HepG2 (cell line): ENCODE data around the gene PTPN22.

Experiments used
- ZNF615 ChIP-seq: sonication (generic); formaldehyde crosslinking; IDR thresholded peaks from 2 replicates; pipeline ENCODE4 v1.5.0; 2020; ENCODE audit warnings: mild to moderate bottlenecking, missing genetic modification reagents, borderline replicate concordance
- TF ChIP-seq, protein P1 (sequence below): sonication (generic); formaldehyde crosslinking; conservative IDR thresholded peaks from 2 replicates; pipeline ENCODE4 v1.8.0; 2022; ENCODE audit warnings: mild to moderate bottlenecking, moderate library complexity, missing genetic modification reagents

DNA sequence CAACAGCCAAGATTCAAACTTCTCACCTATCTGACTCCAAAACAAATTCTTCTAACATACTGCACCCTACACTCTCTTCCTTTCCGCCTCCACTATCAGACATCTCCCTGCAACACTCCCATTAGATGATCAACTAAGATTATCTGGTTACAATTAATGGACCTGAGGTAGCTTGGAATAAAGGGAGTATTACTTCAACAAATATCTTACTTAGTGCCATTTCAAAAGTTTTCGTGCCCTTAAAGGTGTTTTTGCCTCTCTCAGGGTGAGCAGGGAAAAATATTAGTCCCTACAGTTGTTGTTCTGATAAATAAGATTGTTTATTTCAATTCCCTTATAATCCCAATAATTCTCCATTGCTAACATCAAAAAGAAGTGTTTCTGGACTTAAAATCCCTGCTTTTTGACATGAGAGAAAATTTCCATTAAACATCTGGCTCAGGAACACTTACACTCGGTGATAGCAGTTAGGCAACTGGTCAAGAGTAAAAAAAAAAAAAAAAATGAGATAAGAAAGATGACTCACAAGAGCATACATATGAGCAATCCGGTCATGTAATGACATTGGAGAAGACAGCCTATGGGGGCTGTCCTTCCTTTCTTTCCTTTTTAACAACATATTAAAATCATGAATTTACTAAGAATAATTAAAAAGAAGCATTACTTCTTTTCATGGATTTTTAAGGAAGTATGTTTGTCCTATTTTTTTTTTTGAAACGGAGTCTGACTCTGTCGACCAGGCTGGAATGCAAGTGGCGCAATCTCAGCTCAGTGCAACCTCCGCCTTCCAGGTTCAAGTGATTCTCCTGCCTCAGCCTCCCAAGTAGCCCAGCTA lies 66.9 kb downstream of the PTPN22 start:
- TF ChIP-seq, protein P1, sequence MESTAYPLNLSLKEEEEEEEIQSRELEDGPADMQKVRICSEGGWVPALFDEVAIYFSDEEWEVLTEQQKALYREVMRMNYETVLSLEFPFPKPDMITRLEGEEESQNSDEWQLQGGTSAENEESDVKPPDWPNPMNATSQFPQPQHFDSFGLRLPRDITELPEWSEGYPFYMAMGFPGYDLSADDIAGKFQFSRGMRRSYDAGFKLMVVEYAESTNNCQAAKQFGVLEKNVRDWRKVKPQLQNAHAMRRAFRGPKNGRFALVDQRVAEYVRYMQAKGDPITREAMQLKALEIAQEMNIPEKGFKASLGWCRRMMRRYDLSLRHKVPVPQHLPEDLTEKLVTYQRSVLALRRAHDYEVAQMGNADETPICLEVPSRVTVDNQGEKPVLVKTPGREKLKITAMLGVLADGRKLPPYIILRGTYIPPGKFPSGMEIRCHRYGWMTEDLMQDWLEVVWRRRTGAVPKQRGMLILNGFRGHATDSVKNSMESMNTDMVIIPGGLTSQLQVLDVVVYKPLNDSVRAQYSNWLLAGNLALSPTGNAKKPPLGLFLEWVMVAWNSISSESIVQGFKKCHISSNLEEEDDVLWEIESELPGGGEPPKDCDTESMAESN (CRISPR knock-in tag) = no peak
- no peak for TF ChIP-seq ZNF615 (CRISPR knock-in tag)
